PC-3 (cell line): ENCODE data around the gene EYS.

Experiments
- EZH2 ChIP-seq: fragments of 300-600 bp; sonication (generic); IDR thresholded peaks from one replicate; pipeline ENCODE4 v1.6.1; 2017; ENCODE audit warnings: antibody characterized with exemption, mild to moderate bottlenecking, low read length; ENCODE audit not compliant: unreplicated experiment
- TF ChIP-seq, protein P1 (sequence below): fragments of 300-600 bp; sonication (generic); conservative IDR thresholded peaks from 2 replicates; pipeline ENCODE4 v1.5.1; 2017; ENCODE audit warnings: antibody characterized with exemption, low read depth, mild to moderate bottlenecking, low read length

DNA sequence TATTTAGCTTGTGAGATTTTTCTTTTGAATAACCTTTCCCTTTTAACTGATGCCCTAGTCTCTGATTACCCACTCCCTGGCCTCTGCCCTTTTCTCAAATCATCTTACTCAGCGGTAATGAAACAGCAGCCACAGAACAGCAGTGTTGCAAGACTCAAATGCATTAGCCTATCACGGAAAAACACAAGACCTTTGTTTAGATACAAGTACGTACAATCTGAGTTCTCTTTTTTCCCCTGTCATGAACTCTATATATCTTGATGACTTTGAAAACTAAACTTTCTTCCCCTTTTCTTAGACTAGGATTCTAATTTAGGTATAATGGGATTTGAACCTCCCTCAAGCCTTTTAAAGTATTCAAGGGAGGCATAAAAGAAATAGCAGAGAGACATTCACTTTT lies 1034.9 kb downstream of the EYS start:
- TF ChIP-seq, protein P1, sequence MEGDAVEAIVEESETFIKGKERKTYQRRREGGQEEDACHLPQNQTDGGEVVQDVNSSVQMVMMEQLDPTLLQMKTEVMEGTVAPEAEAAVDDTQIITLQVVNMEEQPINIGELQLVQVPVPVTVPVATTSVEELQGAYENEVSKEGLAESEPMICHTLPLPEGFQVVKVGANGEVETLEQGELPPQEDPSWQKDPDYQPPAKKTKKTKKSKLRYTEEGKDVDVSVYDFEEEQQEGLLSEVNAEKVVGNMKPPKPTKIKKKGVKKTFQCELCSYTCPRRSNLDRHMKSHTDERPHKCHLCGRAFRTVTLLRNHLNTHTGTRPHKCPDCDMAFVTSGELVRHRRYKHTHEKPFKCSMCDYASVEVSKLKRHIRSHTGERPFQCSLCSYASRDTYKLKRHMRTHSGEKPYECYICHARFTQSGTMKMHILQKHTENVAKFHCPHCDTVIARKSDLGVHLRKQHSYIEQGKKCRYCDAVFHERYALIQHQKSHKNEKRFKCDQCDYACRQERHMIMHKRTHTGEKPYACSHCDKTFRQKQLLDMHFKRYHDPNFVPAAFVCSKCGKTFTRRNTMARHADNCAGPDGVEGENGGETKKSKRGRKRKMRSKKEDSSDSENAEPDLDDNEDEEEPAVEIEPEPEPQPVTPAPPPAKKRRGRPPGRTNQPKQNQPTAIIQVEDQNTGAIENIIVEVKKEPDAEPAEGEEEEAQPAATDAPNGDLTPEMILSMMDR: no peak
- no peak for TF ChIP-seq EZH2
